ENCODE data around the gene KLF7. TPM values are rescaled to one million over a fixed set of nuclear protein-coding genes. Genes with fewer than 3 reads are reported as not detected.

The KLF7 gene
- total and polyA plus RNA-seq, 4 experiments from 2014 or later, result 14.1 to 47.1 (median 31.4) TPM

DNA sequence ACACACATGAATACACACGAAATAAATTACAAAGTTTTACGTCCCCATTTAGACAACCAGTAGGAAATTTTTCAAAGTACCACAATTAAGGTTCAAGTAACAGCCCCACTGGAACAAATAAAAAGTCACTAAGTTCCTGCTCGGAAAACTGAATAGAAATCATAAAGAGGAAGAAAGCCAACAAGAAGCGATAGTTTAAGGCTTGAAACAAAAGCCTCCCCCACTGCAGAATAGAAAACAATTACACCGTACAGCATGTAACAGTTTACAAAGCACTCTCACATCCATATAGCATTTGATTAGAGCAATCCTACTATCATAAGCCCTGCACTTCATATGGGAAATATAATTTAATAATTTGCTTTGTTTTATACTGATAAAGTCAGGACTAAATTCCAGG, 15.5 kb downstream of the KLF7 start:
- peaks cover 45 to 84% (median 58%) of the 10 kb centered on the region in 4 donors for H3K4me1 Mint-ChIP-seq
- H3K4me3 Mint-ChIP-seq, result peak overlapping the region in 2 of 8 donors; percentile 21 to 61
- peak overlapping the region in 2 of 7 donors; percentile 49 to 64 for H3K27ac Mint-ChIP-seq
- no peak overlapping the region for H3K27ac ChIP-seq (ENCODE audit: low read depth, low read length)
- intact Hi-C loops (cut with micrococcal nuclease), result no loop called here
- no peak for DNase-seq
- no peaks in the 10 kb centered on the region for H3K9me3 Mint-ChIP-seq
- no peak overlapping the region for H3K4me3 ChIP-seq (ENCODE audit: low read length in 2 of 2)
- H3K9me3 ChIP-seq (ENCODE audit: control insufficient read depth in 1 of 2, low read length in 2 of 2), result no peaks in the 10 kb centered on the region
- CTCF ChIA-PET (ENCODE audit: partially characterized antibody), result no interaction called here
- no peaks in the 10 kb centered on the region for H3K36me3 ChIP-seq (ENCODE audit: insufficient read depth, low read length)
- no peaks in the 10 kb centered on the region for H3K27me3 ChIP-seq (ENCODE audit: insufficient read depth, low read length)
- peaks cover 17 to 20% of the 10 kb centered on the region in 2 donors for H3K36me3 Mint-ChIP-seq
- POLR2A ChIA-PET (ENCODE audit: partially characterized antibody), result interaction anchor here (6.0 kb wide), 1 partner anchor 14 kb away, joined by 57 read pairs; the partner anchor contains the start of gene KLF7
- H3K27me3 Mint-ChIP-seq, result no peaks in the 10 kb centered on the region
- H3K4me1 ChIP-seq (ENCODE audit: insufficient read depth, low read length), result peaks cover 49% of the 10 kb centered on the region

DNA sequence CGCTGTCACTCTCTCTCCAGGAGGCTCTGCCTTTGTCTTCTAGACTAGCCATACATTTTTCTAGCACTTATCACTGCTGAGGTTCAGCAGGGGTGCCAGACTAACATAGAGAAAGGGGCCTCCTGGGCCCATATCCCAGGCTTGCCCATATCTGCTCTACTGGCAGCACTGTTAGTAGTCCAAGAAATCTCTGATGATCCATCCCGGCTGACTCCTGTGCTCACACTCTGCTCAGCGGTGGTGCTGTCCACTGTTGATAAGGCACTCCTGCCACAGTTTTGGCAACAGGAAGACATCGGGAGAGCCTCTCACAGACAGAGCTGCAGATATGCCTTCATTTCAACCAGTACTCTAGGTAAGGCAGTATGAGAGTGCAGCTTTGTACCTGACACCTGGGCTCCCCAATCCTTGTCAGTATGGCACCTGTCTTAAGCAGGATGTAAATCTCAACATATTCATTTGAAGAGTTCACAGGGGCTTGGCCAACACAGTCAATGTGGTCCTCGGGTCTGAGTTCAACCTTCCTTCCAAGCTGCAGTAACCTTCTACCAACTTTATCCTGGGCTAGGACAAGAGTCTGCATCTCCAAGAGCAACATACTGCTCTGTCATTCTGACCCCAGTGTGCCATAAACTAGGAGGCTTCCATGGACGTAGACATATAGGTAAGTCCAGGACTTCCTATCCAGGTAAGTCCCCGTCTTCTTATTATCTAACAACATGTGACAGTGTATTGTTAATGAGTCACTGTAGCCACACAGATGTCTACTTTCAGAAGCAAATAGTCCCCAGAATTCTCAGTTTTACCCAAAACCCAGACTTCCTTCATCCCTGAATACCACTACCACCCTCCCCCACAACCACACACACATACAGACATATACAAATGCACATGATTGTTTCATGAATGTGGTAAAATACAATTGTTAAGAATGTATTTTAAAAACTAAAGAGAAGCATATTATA, 16.2 kb downstream of the KLF7 start:
- peak overlapping the region in 6 of 7 donors; percentile 49 to 85 (median 69) for H3K27ac Mint-ChIP-seq
- ChIA-PET POLR2A (ENCODE audit: partially characterized antibody) (interaction anchor here (0.6 to 6.0 kb wide), 2 partner anchors 15 to 566 kb away, joined by 3 to 57 read pairs; partner anchors contain the start of gene KLF7), CTCF (ENCODE audit: partially characterized antibody) (no interaction called here)
- Histone ChIP-seq H3K27me3 (ENCODE audit: insufficient read depth, low read length) (no peaks in the 10 kb centered on the region), H3K36me3 (ENCODE audit: insufficient read depth, low read length) (no peaks in the 10 kb centered on the region), H3K4me3 (ENCODE audit: low read length in 2 of 2) (no peak overlapping the region), H3K9me3 (ENCODE audit: control insufficient read depth in 1 of 2, low read length in 2 of 2) (no peaks in the 10 kb centered on the region), H3K4me1 (ENCODE audit: insufficient read depth, low read length) (peaks cover 49% of the 10 kb centered on the region), H3K27ac (ENCODE audit: low read depth, low read length) (no peak overlapping the region)
- peak overlapping the region in 5 of 8 donors; percentile 8 to 61 (median 43) for H3K4me3 Mint-ChIP-seq
- DNase-seq, result no peak
- no peaks in the 10 kb centered on the region for H3K27me3 Mint-ChIP-seq
- H3K9me3 Mint-ChIP-seq, result no peaks in the 10 kb centered on the region
- peaks cover 19 to 20% of the 10 kb centered on the region in 2 donors for H3K36me3 Mint-ChIP-seq
- intact Hi-C loops (cut with micrococcal nuclease), result loop anchor here (10.0 kb wide), 1 partner anchor 455 kb away; no protein-coding TSS in a partner anchor
- peaks cover 48 to 84% (median 59%) of the 10 kb centered on the region in 4 donors for H3K4me1 Mint-ChIP-seq

DNA sequence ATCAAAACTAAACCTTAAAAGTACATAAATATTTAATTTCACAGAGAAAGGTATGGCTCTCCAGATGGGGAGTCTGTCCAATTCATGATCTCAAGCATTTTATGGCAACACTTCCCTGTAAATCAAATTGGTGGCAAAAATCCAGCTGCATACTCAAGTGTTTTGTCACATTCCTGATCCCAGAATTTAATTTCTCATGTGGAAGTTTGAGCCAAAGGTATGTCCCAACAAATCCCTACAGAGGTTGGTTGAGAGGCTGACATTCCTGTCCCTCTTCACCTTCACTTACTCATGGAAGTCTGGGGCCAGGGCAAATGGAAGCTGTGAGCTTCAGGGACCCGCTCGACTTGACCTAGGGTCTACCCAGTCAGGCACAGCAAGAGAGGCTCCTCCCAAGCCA, 17.7 kb downstream of the KLF7 start:
- no peak overlapping the region for H3K4me3 ChIP-seq (ENCODE audit: low read length in 2 of 2)
- H3K9me3 ChIP-seq (ENCODE audit: control insufficient read depth in 1 of 2, low read length in 2 of 2), result no peaks in the 10 kb centered on the region
- H3K4me3 Mint-ChIP-seq, result no peak overlapping the region
- H3K27ac Mint-ChIP-seq, result peak overlapping the region in 2 of 7 donors; percentile 31 to 89
- peaks cover 52 to 89% (median 62%) of the 10 kb centered on the region in 4 donors for H3K4me1 Mint-ChIP-seq
- POLR2A ChIA-PET (ENCODE audit: partially characterized antibody), result interaction anchor here (0.9 to 6.0 kb wide), 3 partner anchors 8 to 16 kb away, joined by 3 to 57 read pairs (median 5); partner anchors contain the start of gene KLF7
- H3K9me3 Mint-ChIP-seq, result no peaks in the 10 kb centered on the region
- no peaks in the 10 kb centered on the region for H3K27me3 ChIP-seq (ENCODE audit: insufficient read depth, low read length)
- H3K27me3 Mint-ChIP-seq, result no peaks in the 10 kb centered on the region
- peaks cover 50% of the 10 kb centered on the region for H3K4me1 ChIP-seq (ENCODE audit: insufficient read depth, low read length)
- intact Hi-C loops (cut with micrococcal nuclease), result loop anchor here (10.0 kb wide), 1 partner anchor 453 kb away; no protein-coding TSS in a partner anchor
- no peaks in the 10 kb centered on the region for H3K36me3 ChIP-seq (ENCODE audit: insufficient read depth, low read length)
- CTCF ChIA-PET (ENCODE audit: partially characterized antibody), result interaction anchor here (0.7 to 1.5 kb wide), 2 partner anchors 14 to 17 kb away, joined by 4 to 5 read pairs; no protein-coding TSS in a partner anchor
- H3K27ac ChIP-seq (ENCODE audit: low read depth, low read length), result no peak overlapping the region
- no peak for DNase-seq
- peaks cover 19 to 20% of the 10 kb centered on the region in 2 donors for H3K36me3 Mint-ChIP-seq

DNA sequence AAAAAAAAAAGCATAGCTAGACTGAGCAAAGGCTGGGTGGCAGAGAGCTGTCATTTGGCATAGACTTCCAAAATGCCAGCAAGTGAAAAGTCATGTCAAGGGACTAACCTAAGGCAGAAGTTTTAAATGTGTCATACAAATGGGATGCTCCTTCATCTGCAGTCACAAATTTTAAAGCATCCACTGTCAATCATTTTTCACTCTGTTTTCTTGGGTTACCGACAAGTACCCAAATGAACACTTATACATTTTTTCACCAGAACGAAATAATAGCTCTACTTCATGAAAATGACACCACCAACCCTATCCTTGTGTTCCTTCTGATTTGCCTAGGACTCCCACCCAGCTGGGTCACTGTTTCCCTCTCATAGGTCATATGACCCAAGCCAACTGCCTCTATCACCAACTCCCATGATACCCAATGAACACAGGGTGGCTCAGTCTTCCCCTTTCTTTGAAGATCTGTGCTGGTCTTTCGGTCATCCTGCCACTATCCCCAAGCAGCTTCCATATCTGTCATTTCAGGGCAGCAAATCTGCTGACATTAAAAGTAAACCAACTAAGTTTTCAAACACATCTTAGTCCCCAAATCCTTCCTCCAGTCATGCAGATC, 21.5 kb downstream of the KLF7 start:
- Histone ChIP-seq H3K4me1 (ENCODE audit: insufficient read depth, low read length) (peaks cover 64% of the 10 kb centered on the region), H3K27ac (ENCODE audit: low read depth, low read length) (peak overlapping the region; percentile 69), H3K27me3 (ENCODE audit: insufficient read depth, low read length) (no peaks in the 10 kb centered on the region), H3K9me3 (ENCODE audit: control insufficient read depth in 1 of 2, low read length in 2 of 2) (no peaks in the 10 kb centered on the region), H3K4me3 (ENCODE audit: low read length in 2 of 2) (peak overlapping the region in 1 of 2 donors; percentile 15), H3K36me3 (ENCODE audit: insufficient read depth, low read length) (no peaks in the 10 kb centered on the region)
- Mint-ChIP-seq H3K4me1 (peaks cover 53 to 85% (median 69%) of the 10 kb centered on the region in 4 donors), H3K27me3 (no peaks in the 10 kb centered on the region), H3K9me3 (peaks cover 0 to 2% (median 0%) of the 10 kb centered on the region in 8 donors), H3K4me3 (peak overlapping the region; percentile 66 to 84 (median 74)), H3K36me3 (peaks cover 19 to 20% of the 10 kb centered on the region in 2 donors), H3K27ac (peak overlapping the region; percentile 84 to 96 (median 93))
- ChIA-PET CTCF (ENCODE audit: partially characterized antibody) (interaction anchor here (1.0 to 3.9 kb wide), 4 partner anchors 10 to 98 kb away, joined by 3 to 42 read pairs (median 10); partner anchors contain the start of gene KLF7), POLR2A (ENCODE audit: partially characterized antibody) (interaction anchor here (0.6 to 5.8 kb wide), 10 partner anchors 10 to 386 kb away, joined by 3 to 298 read pairs (median 10); partner anchors contain the start of genes CREB1 and KLF7)
- intact Hi-C loops (cut with micrococcal nuclease), result loop anchor here (1.0 to 10.0 kb wide), 3 partner anchors 12 to 449 kb away; no protein-coding TSS in a partner anchor
- no peak for DNase-seq

DNA sequence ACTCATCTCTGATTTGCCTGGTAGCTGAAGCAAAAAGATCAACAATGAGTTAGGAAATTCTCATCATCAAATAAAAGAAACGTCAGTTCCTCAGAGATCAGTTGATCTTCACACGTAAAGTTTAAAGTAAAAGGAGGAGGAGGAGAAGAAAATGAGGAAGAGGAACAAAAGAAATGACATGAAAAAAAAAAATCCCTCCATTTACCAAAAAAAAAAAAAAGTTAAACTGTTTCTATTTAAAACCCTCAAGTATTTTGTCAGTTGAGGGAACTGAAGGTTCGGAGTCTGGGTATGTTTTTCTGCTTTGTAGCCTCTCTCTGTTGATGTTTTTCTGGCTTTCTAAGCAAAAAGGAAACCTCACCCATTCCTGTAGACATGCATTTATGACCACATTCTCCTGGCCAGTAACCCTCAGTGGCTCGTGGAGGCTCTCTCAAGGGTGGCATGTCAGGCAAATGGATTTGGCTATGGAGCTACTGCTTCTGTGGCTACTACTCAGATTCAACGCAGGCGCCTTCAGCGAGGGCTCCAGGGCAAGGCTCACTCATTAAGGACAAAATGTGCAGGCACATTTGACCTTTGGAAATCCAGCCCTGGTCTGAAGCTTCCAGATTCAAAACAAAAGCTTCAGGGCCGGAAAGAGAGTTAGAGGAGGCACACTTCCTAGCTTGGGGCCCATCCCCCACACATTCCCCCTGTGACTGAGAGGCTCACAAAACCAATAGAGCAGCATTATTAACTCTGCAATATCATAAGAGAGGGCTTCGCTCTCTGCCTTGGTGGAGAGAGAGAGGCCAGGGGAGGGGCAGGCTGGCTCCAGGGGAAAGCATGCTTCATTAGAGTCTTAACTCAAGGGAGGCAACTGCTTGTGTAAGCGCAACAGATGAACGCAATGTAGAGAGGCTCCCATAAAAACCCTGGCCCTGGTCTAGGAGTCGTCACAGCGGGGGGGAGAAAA, 22.3 kb downstream of the KLF7 start:
- ChIA-PET POLR2A (ENCODE audit: partially characterized antibody) (interaction anchor here (0.6 to 5.8 kb wide), 14 partner anchors 10 to 387 kb away, joined by 3 to 298 read pairs (median 8); partner anchors contain the start of genes CREB1 and KLF7), CTCF (ENCODE audit: partially characterized antibody) (interaction anchor here (0.7 to 3.9 kb wide), 11 partner anchors 11 to 386 kb away, joined by 3 to 42 read pairs (median 4); partner anchors contain the start of genes CREB1 and KLF7)
- no peaks in the 10 kb centered on the region for H3K9me3 ChIP-seq (ENCODE audit: control insufficient read depth in 1 of 2, low read length in 2 of 2)
- intact Hi-C loops (cut with micrococcal nuclease), result loop anchor here (1.0 to 10.0 kb wide), 6 partner anchors 13 to 449 kb away; no protein-coding TSS in a partner anchor
- DNase-seq, result peak; percentile 74 to 85 (median 77)
- H3K36me3 ChIP-seq (ENCODE audit: insufficient read depth, low read length), result no peaks in the 10 kb centered on the region
- peak overlapping the region; percentile 84 to 96 (median 93) for H3K27ac Mint-ChIP-seq
- H3K4me3 Mint-ChIP-seq, result peak overlapping the region; percentile 66 to 84 (median 74)
- H3K4me1 Mint-ChIP-seq, result peaks cover 48 to 81% (median 67%) of the 10 kb centered on the region in 4 donors
- H3K9me3 Mint-ChIP-seq, result peaks cover 0 to 2% (median 0%) of the 10 kb centered on the region in 8 donors
- H3K4me1 ChIP-seq (ENCODE audit: insufficient read depth, low read length), result peaks cover 58% of the 10 kb centered on the region
- H3K36me3 Mint-ChIP-seq, result peaks cover 12 to 16% of the 10 kb centered on the region in 2 donors
- H3K27me3 Mint-ChIP-seq, result no peaks in the 10 kb centered on the region
- peak overlapping the region; percentile 69 for H3K27ac ChIP-seq (ENCODE audit: low read depth, low read length)
- H3K27me3 ChIP-seq (ENCODE audit: insufficient read depth, low read length), result no peaks in the 10 kb centered on the region
- peak overlapping the region in 1 of 2 donors; percentile 15 for H3K4me3 ChIP-seq (ENCODE audit: low read length in 2 of 2)

Data from CD4-positive, alpha-beta memory T cell (primary cell).